ENCODE measurements around the gene BICRAL. TPM values are rescaled to one million over a fixed set of nuclear protein-coding genes. Genes with fewer than 3 reads are reported as not detected.
A peak's percentile ranks its signal among the peaks of the same experiment; 100 is the strongest.

BICRAL gene
- total and polyA plus RNA-seq, 8 donors = 2.8 to 23.2 (median 7.0) TPM

GRCh38 chr6:42831237-42831636 is 49.4 kb downstream of the BICRAL start:
- no peak for DNase-seq
- Histone ChIP-seq H3K9me3 (no peaks in the 10 kb centered on the region), H3K4me1 (no peaks in the 10 kb centered on the region), H3K36me3 (peaks cover 26 to 92% (median 75%) of the 10 kb centered on the region in 4 donors), H3K27ac (no peak overlapping the region), H3K27me3 (no peaks in the 10 kb centered on the region), H3K4me3 (no peak overlapping the region)
- WGBS, 5 donors = 85 to 99% (median 94%) methylated on average over 3 of the region's 3 CpGs
- intact Hi-C loops (cut with DNase I; ENCODE audit: low total_unique reads) = no loop called here
- TF ChIP-seq POLR2AphosphoS5 (IDR thresholded peaks at IDR 0.05) (no peak), CTCF (IDR thresholded peaks at IDR 0.05) (no peak), EP300 (IDR thresholded peaks at IDR 0.05) (no peak), POLR2A (IDR thresholded peaks at IDR 0.05) (no peak)

- no peaks in the 10 kb centered on the region for H3K4me1 ChIP-seq
- peaks cover 18 to 80% (median 58%) of the 10 kb centered on the region in 4 donors for H3K36me3 ChIP-seq
- 97 to 100% (median 98%) methylated on average over 5 of the region's 5 CpGs for WGBS, 5 donors
- no peaks in the 10 kb centered on the region for H3K27me3 ChIP-seq
- TF ChIP-seq EP300 (IDR thresholded peaks at IDR 0.05) (no peak), POLR2A (IDR thresholded peaks at IDR 0.05) (no peak), POLR2AphosphoS5 (IDR thresholded peaks at IDR 0.05) (no peak), CTCF (IDR thresholded peaks at IDR 0.05) (no peak)
- intact Hi-C loops (cut with DNase I; ENCODE audit: low total_unique reads) = no loop called here
- H3K4me3 ChIP-seq = no peak overlapping the region
- no peak for DNase-seq
- H3K9me3 ChIP-seq = no peaks in the 10 kb centered on the region
- no peak overlapping the region for H3K27ac ChIP-seq
Measured at GRCh38 chr6:42834056-42834455, 52.2 kb downstream of the BICRAL start.

GRCh38 chr6:42841844-42842584 is 60.2 kb downstream of the BICRAL start:
- TF ChIP-seq POLR2A (IDR thresholded peaks at IDR 0.05) (no peak), EP300 (IDR thresholded peaks at IDR 0.05) (no peak), POLR2AphosphoS5 (IDR thresholded peaks at IDR 0.05) (no peak), CTCF (IDR thresholded peaks at IDR 0.05) (no peak)
- intact Hi-C loops (cut with DNase I; ENCODE audit: low total_unique reads) = no loop called here
- Histone ChIP-seq H3K27me3 (no peaks in the 10 kb centered on the region), H3K9me3 (no peaks in the 10 kb centered on the region), H3K27ac (no peak overlapping the region), H3K4me1 (no peaks in the 10 kb centered on the region), H3K4me3 (no peak overlapping the region), H3K36me3 (peaks cover 2 to 30% (median 27%) of the 10 kb centered on the region in 4 donors)
- no peak for DNase-seq
- 79 to 94% (median 83%) methylated on average over 6 of the region's 6 CpGs for WGBS, 5 donors

GRCh38 chr6:42845327-42845694 is 63.5 kb downstream of the BICRAL start:
- Histone ChIP-seq H3K4me1 (no peaks in the 10 kb centered on the region), H3K36me3 (peaks cover 5 to 25% (median 14%) of the 10 kb centered on the region in 4 donors), H3K9me3 (no peaks in the 10 kb centered on the region), H3K27ac (no peak overlapping the region), H3K27me3 (no peaks in the 10 kb centered on the region), H3K4me3 (no peak overlapping the region)
- intact Hi-C loops (cut with DNase I; ENCODE audit: low total_unique reads) = no loop called here
- peak in 1 of 2 donors; percentile 54 for DNase-seq
- TF ChIP-seq POLR2AphosphoS5 (IDR thresholded peaks at IDR 0.05) = no peak
- TF ChIP-seq POLR2A (IDR thresholded peaks at IDR 0.05) = no peak
- no peak for TF ChIP-seq EP300 (IDR thresholded peaks at IDR 0.05)
- no peak for TF ChIP-seq CTCF (IDR thresholded peaks at IDR 0.05)
- 88 to 96% (median 92%) methylated on average over 4 to 6 of the region's 6 CpGs for WGBS, 5 donors

Data from stomach (tissue), 9 donors.